Gastroesophageal sphincter (tissue), 3 donors: Measurements from ENCODE around the gene FBLN1.
"Not testable (repeated sequence)": the region's sequence is repeated elsewhere in the genome, so short reads cannot be mapped to it uniquely, and the experiment has no call there.

Experiments
- CTCF ChIP-seq, 4 experiments: fragments of 200-600 bp in 2 of 4; fragments of 450-650 bp in 2 of 4; sonication (generic) in 1 of 4; IDR thresholded peaks; one replicate each; pipeline ENCODE4 v1.5.1; 2017 to 2019; ENCODE audit warnings: antibody characterized with exemption in 4 of 4, mild to moderate bottlenecking in 2 of 4, moderate library complexity in 2 of 4
- POLR2AphosphoS5 ChIP-seq: sonication (generic); formaldehyde crosslinking; IDR thresholded peaks from one replicate; pipeline ENCODE4 v1.6.1; 2017; ENCODE audit warnings: antibody characterized with exemption

- TF ChIP-seq POLR2AphosphoS5; CTCF (IDR thresholded peaks at IDR 0.05): not testable (repeated sequence)
Observed at GRCh38 chr22:45495616-45496015, 7.1 kb upstream of the FBLN1 start.
